Loucy (cell line): ENCODE measurements around the gene TLDC2.
"Not testable (repeated sequence)": the region's sequence is repeated elsewhere in the genome, so short reads cannot be mapped to it uniquely, and the experiment has no call there.

Experiments used
- H2AFZ ChIP-seq: fragments of 200-600 bp; sonication (generic); 2 replicates; pipeline ENCODE4 v1.6.0; 2016; ENCODE audit warnings: antibody characterized with exemption, mild to moderate bottlenecking, low read length, moderate library complexity
- H3F3A ChIP-seq: fragments of 200-600 bp; 2 replicates; pipeline ENCODE4 v1.6.0; 2016; ENCODE audit warnings: antibody characterized with exemption, low read depth, mild to moderate bottlenecking
- H3K27me3 ChIP-seq: fragments of 200-600 bp; sonication (generic); 2 replicates; pipeline ENCODE4 v1.6.1; 2014; ENCODE audit warnings: low read length, mild to moderate bottlenecking; ENCODE audit not compliant: insufficient read depth, poor library complexity, severe bottlenecking
- H3K36me3 ChIP-seq: fragments of 200-600 bp; sonication (generic); 2 replicates; pipeline ENCODE4 v1.6.1; 2016; ENCODE audit warnings: low read length; ENCODE audit not compliant: insufficient read depth
- H3K4me1 ChIP-seq: fragments of 200-600 bp; sonication (generic); 2 replicates; pipeline ENCODE4 v1.5.1; 2014; ENCODE audit warnings: low read length, mild to moderate bottlenecking; ENCODE audit not compliant: insufficient read depth, poor library complexity, severe bottlenecking
- H3K4me2 ChIP-seq: fragments of 200-600 bp; sonication (generic); 2 replicates; pipeline ENCODE4 v1.6.0; 2014; ENCODE audit warnings: antibody characterized with exemption, low read length, low read depth, mild to moderate bottlenecking; ENCODE audit not compliant: poor library complexity, severe bottlenecking
- H3K4me3 ChIP-seq: fragments of 200-600 bp; sonication (generic); 2 replicates; pipeline ENCODE4 v1.5.1; 2014; ENCODE audit warnings: low read length, mild to moderate bottlenecking, mixed read lengths; ENCODE audit not compliant: poor library complexity, severe bottlenecking
- H3K79me2 ChIP-seq: fragments of 200-600 bp; sonication (generic); 2 replicates; pipeline ENCODE4 v1.6.1; 2014; ENCODE audit warnings: low read length; ENCODE audit not compliant: insufficient read depth
- H3K9ac ChIP-seq: fragments of 200-600 bp; sonication (generic); 2 replicates; pipeline ENCODE4 v1.6.0; 2014; ENCODE audit warnings: mild to moderate bottlenecking, low read depth, low read length, moderate library complexity; ENCODE audit not compliant: poor library complexity, severe bottlenecking
- H3K9me2 ChIP-seq: fragments of 200-600 bp; sonication (generic); replicated peaks from 2 replicates; pipeline ENCODE4 v1.6.1; 2016; ENCODE audit warnings: low read depth, low read length, mixed read lengths
- H3K9me3 ChIP-seq: fragments of 200-600 bp; sonication (generic); 2 replicates; pipeline ENCODE4 v1.6.1; 2014; ENCODE audit warnings: mild to moderate bottlenecking, antibody characterized with exemption, low read length, low read depth; ENCODE audit not compliant: insufficient read depth
- H4K20me1 ChIP-seq: fragments of 200-600 bp; sonication (generic); 2 replicates; pipeline ENCODE4 v1.6.0; 2014; ENCODE audit warnings: antibody characterized with exemption, low read length, mild to moderate bottlenecking; ENCODE audit not compliant: insufficient read depth, poor library complexity, severe bottlenecking
- EZH2phosphoT487 ChIP-seq: fragments of 200-600 bp; IDR thresholded peaks from 2 replicates; pipeline ENCODE4 v1.6.1; 2018; ENCODE audit warnings: antibody characterized with exemption, mild to moderate bottlenecking, moderate library complexity, borderline replicate concordance
- TF ChIP-seq, protein P1 (sequence below): fragments of 200-600 bp; sonication (generic); conservative IDR thresholded peaks from 2 replicates; pipeline ENCODE4 v1.5.1; 2014; ENCODE audit warnings: mild to moderate bottlenecking, antibody characterized with exemption, low read length

TLDC2 gene

DNA sequence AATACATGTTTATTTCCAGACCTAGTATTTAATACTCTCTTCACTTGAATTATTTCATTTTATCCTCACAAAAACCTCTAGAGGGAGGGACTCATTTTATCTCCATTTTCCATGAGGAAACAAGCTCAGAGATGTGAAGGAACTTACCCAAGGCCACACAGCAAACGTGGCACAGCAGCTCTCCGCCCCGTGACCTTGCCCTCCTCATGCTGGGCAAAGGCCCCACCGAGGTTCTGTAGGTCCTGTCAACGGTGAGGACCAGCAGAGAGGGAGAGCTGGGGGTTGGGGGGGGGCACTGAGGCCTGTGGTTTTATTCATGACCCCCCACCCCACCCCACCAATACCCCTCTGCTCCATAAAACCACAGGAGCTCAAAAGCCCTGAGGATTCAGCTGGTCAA, 40.9 kb upstream of the TLDC2 start:
- no peaks in the 10 kb centered on the region for H3K9me2 ChIP-seq
- H3K9ac ChIP-seq, result peak overlapping the region; percentile 94
- H3K4me2 ChIP-seq, result peak overlapping the region; percentile 92
- H3K9me3 ChIP-seq, result no peaks in the 10 kb centered on the region
- TF ChIP-seq, protein P1, sequence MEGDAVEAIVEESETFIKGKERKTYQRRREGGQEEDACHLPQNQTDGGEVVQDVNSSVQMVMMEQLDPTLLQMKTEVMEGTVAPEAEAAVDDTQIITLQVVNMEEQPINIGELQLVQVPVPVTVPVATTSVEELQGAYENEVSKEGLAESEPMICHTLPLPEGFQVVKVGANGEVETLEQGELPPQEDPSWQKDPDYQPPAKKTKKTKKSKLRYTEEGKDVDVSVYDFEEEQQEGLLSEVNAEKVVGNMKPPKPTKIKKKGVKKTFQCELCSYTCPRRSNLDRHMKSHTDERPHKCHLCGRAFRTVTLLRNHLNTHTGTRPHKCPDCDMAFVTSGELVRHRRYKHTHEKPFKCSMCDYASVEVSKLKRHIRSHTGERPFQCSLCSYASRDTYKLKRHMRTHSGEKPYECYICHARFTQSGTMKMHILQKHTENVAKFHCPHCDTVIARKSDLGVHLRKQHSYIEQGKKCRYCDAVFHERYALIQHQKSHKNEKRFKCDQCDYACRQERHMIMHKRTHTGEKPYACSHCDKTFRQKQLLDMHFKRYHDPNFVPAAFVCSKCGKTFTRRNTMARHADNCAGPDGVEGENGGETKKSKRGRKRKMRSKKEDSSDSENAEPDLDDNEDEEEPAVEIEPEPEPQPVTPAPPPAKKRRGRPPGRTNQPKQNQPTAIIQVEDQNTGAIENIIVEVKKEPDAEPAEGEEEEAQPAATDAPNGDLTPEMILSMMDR, result no peak
- TF ChIP-seq EZH2phosphoT487, result no peak
- peaks cover 10% of the 10 kb centered on the region; the same call in 1 of the 2 replicates for H3K79me2 ChIP-seq
- peak overlapping the region; percentile 72; the same call in 1 of the 2 replicates for H2AFZ ChIP-seq
- peak overlapping the region; percentile 75 for H3K4me3 ChIP-seq
- H3K4me1 ChIP-seq, result peaks cover 27% of the 10 kb centered on the region
- no peaks in the 10 kb centered on the region for H3K36me3 ChIP-seq
- H3K27me3 ChIP-seq, result no peaks in the 10 kb centered on the region
- H3F3A ChIP-seq, result no peaks in the 10 kb centered on the region
- H4K20me1 ChIP-seq, result no peaks in the 10 kb centered on the region

GRCh38 chr20:36835453-36836198, 40.3 kb upstream of the TLDC2 start:
- H3K36me3 ChIP-seq, result no peaks in the 10 kb centered on the region
- peaks cover 27% of the 10 kb centered on the region for H3K4me1 ChIP-seq
- peak overlapping the region; percentile 92 for H3K4me2 ChIP-seq
- H3K9ac ChIP-seq, result peak overlapping the region; percentile 94
- no peaks in the 10 kb centered on the region for H4K20me1 ChIP-seq
- H3K9me3 ChIP-seq, result no peaks in the 10 kb centered on the region
- peak overlapping the region; percentile 75 for H3K4me3 ChIP-seq
- peak overlapping the region; percentile 72 for H2AFZ ChIP-seq
- peaks cover 10% of the 10 kb centered on the region; the same call in 1 of the 2 replicates for H3K79me2 ChIP-seq
- no peaks in the 10 kb centered on the region for H3K9me2 ChIP-seq
- no peaks in the 10 kb centered on the region for H3F3A ChIP-seq
- no peak for TF ChIP-seq EZH2phosphoT487
- TF ChIP-seq, protein P1, result no peak
- no peaks in the 10 kb centered on the region for H3K27me3 ChIP-seq

DNA sequence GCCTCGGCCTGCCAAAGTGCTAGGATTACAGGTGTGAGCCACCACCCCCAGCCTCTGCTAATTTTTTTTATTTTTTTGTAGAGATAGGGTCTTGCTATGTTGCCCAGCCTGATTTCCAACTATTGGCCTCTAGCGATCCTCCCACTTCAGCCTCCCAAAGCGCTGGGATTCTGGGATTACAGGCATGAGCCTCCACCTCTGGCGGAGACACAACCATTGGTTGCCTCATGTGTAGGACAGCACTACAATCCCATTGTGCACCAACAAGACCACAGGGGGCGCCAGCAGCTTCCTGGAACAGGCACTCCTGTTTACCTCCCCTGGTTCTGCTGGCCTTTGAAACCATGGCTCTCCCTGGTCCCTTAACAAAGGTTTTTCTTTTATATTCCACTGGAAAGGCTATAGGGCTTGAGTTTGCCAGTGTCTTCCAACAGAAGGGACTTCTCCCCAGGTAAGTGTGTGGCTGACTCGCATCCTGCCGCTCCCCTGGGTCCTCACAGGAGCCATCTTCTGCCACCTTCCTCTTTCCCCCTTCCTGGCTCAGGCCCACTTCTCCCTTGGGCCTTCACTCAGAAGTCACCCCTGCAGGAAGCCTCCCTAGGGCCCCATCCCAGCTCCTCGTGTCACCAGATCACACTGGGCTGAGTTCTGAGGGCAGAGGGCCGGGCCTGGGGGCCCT, 39.2 kb upstream of the TLDC2 start:
- H3K9ac ChIP-seq, result peak overlapping the region; percentile 94
- H4K20me1 ChIP-seq, result no peaks in the 10 kb centered on the region
- H3K4me3 ChIP-seq, result peak overlapping the region; percentile 75
- no peak for TF ChIP-seq EZH2phosphoT487
- TF ChIP-seq, protein P1, result peak; percentile 82
- H2AFZ ChIP-seq, result 0 out of 2 replicates have a peak overlapping the region, but pooled peaks have one; percentile 57
- peaks cover 10% of the 10 kb centered on the region; the same call in 1 of the 2 replicates for H3K79me2 ChIP-seq
- H3K27me3 ChIP-seq, result no peaks in the 10 kb centered on the region
- peaks cover 34% of the 10 kb centered on the region for H3K4me1 ChIP-seq
- no peaks in the 10 kb centered on the region for H3F3A ChIP-seq
- H3K4me2 ChIP-seq, result peak overlapping the region; percentile 92
- H3K36me3 ChIP-seq, result no peaks in the 10 kb centered on the region
- H3K9me3 ChIP-seq, result no peaks in the 10 kb centered on the region
- H3K9me2 ChIP-seq, result no peaks in the 10 kb centered on the region

- H3K4me3 ChIP-seq, H3K79me2 ChIP-seq, H3K9me2 ChIP-seq, H2AFZ ChIP-seq, H3F3A ChIP-seq, H4K20me1 ChIP-seq, H3K4me2 ChIP-seq, H3K9ac ChIP-seq, H3K9me3 ChIP-seq, H3K27me3 ChIP-seq, H3K36me3 ChIP-seq: not testable (repeated sequence)
- peaks cover 42% of the 10 kb centered on the region for H3K4me1 ChIP-seq
These were observed 37.6 kb upstream of the TLDC2 start for GRCh38 chr20:36838376-36838775.
